GM12878 (cell line): ENCODE measurements around the gene C19orf44. TPM values are rescaled to one million over a fixed set of nuclear protein-coding genes. Genes with fewer than 3 reads are reported as not detected.

ENCODE experiments used
- ATAC-seq: fragments of 200-7000 bp; cut with Tn5 transposase; 3 replicates; pipeline ENCODE4 v1.9.1; 2020; ENCODE audit warnings: mild to moderate bottlenecking, moderate library complexity
- BruUV-seq: library from RNA; stranded (reverse); fragments of 400-500 nt; replicated peaks from 2 replicates; lab custom pipeline; 2021; lab: Mats Ljungman, UMichigan
- CTCF ChIA-PET: fragments of 300-600 bp; sonication (Branson Sonifier 250); formaldehyde crosslinking; extraction: SDS; loops from one replicate; lab custom pipeline; 2021; ENCODE audit warnings: inconsistent platforms; lab: Yijun Ruan, JAX
- POLR2A ChIA-PET: fragments of 350-600 bp; formaldehyde crosslinking; extraction: SDS; loops from one replicate; lab custom pipeline; 2021; ENCODE audit warnings: inconsistent platforms; lab: Charles Lee
- RAD21 ChIA-PET: fragments of 300-600 bp; sonication (Branson Sonifier 250); formaldehyde crosslinking; loops from one replicate; lab custom pipeline; 2023; ENCODE audit warnings: antibody characterized with exemption; ENCODE audit not compliant: unreplicated experiment; lab: Charles Lee
- SMC1A ChIA-PET: fragments of 300-600 bp; sonication (Branson Sonifier 250); formaldehyde crosslinking; loops from one replicate; lab custom pipeline; 2023; ENCODE audit not compliant: unreplicated experiment, uncharacterized antibody; lab: Charles Lee
- DNase-seq: peaks from one replicate; pipeline ENCODE4 v3.0.0-alpha.2; 2011; ENCODE audit warnings: low read depth, low spot score
- FAIRE-seq: peaks from 3 replicates; lab custom pipeline; 2011; peaks lifted over from hg19 to GRCh38; lab: Jason Lieb, UNC
- H2AFZ ChIP-seq: 2 replicates; pipeline ENCODE4 v1.6.0; 2011; ENCODE audit warnings: low read depth, low read length, control low read depth; ENCODE audit not compliant: control insufficient read depth
- H3K27ac ChIP-seq: 2 replicates; pipeline ENCODE4 v1.5.1; 2011; ENCODE audit warnings: control low read depth; ENCODE audit not compliant: control insufficient read depth, insufficient read depth
- H3K27me3 ChIP-seq, 2 experiments: replicated peaks in 1 of 2; 2 replicates each; pipeline versions ENCODE4 v1.6.0 to v1.6.1; 2011; ENCODE audit warnings: low read length in 1 of 2; ENCODE audit not compliant: control insufficient read depth in 2 of 2, insufficient read depth in 2 of 2
- H3K36me3 ChIP-seq, 2 experiments: 2 replicates each; pipeline ENCODE4 v1.5.1; 2011; ENCODE audit warnings: low read length in 1 of 2; ENCODE audit not compliant: control insufficient read depth in 2 of 2, insufficient read depth in 2 of 2
- H3K4me1 ChIP-seq: 2 replicates; pipeline ENCODE4 v1.6.1; 2011; ENCODE audit warnings: mild to moderate bottlenecking, low read length, moderate library complexity, mixed read lengths; ENCODE audit not compliant: control insufficient read depth, insufficient read depth
- H3K4me2 ChIP-seq: 2 replicates; pipeline ENCODE4 v1.6.0; 2011; ENCODE audit warnings: control low read depth; ENCODE audit not compliant: control insufficient read depth, insufficient read depth
- H3K4me3 ChIP-seq: fragments of 200-600 bp; sonication (generic); 2 replicates; pipeline ENCODE4 v1.5.1; 2016
- H3K79me2 ChIP-seq: 2 replicates; pipeline ENCODE4 v1.6.0; 2011; ENCODE audit warnings: low read length; ENCODE audit not compliant: control insufficient read depth, insufficient read depth
- H3K9ac ChIP-seq: 2 replicates; pipeline ENCODE4 v1.8.0; 2011; ENCODE audit warnings: low read length, control low read depth, mixed read lengths; ENCODE audit not compliant: control insufficient read depth, insufficient read depth
- H3K9me3 ChIP-seq: replicated peaks from 3 replicates; pipeline ENCODE4 v1.5.1; 2011; ENCODE audit warnings: mild to moderate bottlenecking, low read length; ENCODE audit not compliant: control insufficient read depth, insufficient read depth
- H4K20me1 ChIP-seq: 2 replicates; pipeline ENCODE4 v1.6.0; 2011; ENCODE audit not compliant: control insufficient read depth, insufficient read depth
- EP300 ChIP-seq, 2 experiments: fragments of 150-350 bp in 1 of 2; IDR thresholded peaks; 2 replicates each; pipeline ENCODE4 v1.6.1; 2011 to 2012; ENCODE audit warnings: low read depth in 2 of 2, low read length in 2 of 2, borderline replicate concordance in 1 of 2, improper control_type of control experiment in 1 of 2, inconsistent platforms in 1 of 2; ENCODE audit not compliant: control insufficient read depth in 1 of 2
- POLR2A ChIP-seq: IDR thresholded peaks from 2 replicates; pipeline ENCODE4 v1.6.1; 2011; ENCODE audit warnings: low read depth, mild to moderate bottlenecking, low read length
- POLR2AphosphoS5 ChIP-seq: IDR thresholded peaks from 2 replicates; pipeline ENCODE4 v1.6.1; 2011; ENCODE audit warnings: mild to moderate bottlenecking, low read length, inconsistent platforms
- WGBS: methylation state at CpG from one replicate; pipeline ENCODE4 v1.1.6; 2016; ENCODE audit warnings: low lambda C conversion rate; ENCODE audit not compliant: insufficient replicate concordance, insufficient coverage; ENCODE audit errors: missing lambda C conversion rate; 5-methylcytosine and 5-hydroxymethylcytosine counted together
- in situ Hi-C: fragments of 300-500 bp; cut with MboI; formaldehyde crosslinking; loops from 9 replicates; pipeline ENCODE4 v1.14.3; 2018; ENCODE audit warnings: mixed read lengths
- intact Hi-C: fragments of 100-400 bp; cut with micrococcal nuclease; formaldehyde crosslinking; loops from one replicate; pipeline ENCODE4 v1.14.2; 2022; ENCODE audit not compliant: unreplicated experiment
- polyA plus RNA-seq, 11 experiments: library from polyadenylated mRNA; depleted of rRNA in 4 of 11; unstranded in 6 of 11; stranded (reverse) in 5 of 11; fragments of >200 nt; fragmentation: Nextera tagmentation in 4 of 11; fragmentation: Illumina TruSeq in 1 of 11; extraction: Ambion mirVana in 4 of 11; extraction: Trizol in 1 of 11; gene quantifications; 1 replicate in 1 of 11; 2 replicates in 10 of 11; pipeline versions ENCODE4 v1.2.1 to v1.2.3, GENCODE V29; 2011 to 2016; ENCODE audit warnings: inconsistent platforms in 2 of 11, missing spikeins in 2 of 11, low read depth in 1 of 11
- total RNA-seq, 4 experiments: library from RNA; depleted of rRNA in 3 of 4; stranded (reverse); fragments of >200 nt in 3 of 4; fragmentation: Illumina TruSeq in 1 of 4; extraction: Trizol in 1 of 4; gene quantifications; 2 replicates each; pipeline versions ENCODE4 v1.2.1 to v1.2.3, GENCODE V29; 2013 to 2021
- TF ChIP-seq, protein P1 (sequence below): IDR thresholded peaks from 2 replicates; pipeline ENCODE4 v1.6.1; 2011; ENCODE audit warnings: mild to moderate bottlenecking, low read depth, low read length, moderate library complexity; ENCODE audit not compliant: insufficient replicate concordance

C19orf44 gene
- total and polyA plus RNA-seq, 10 of the 15 experiments (the other 5 are each of a cell fraction or from before 2014, with no cell fraction given), result 0.26 to 5.2 (median 3.6) TPM

DNA sequence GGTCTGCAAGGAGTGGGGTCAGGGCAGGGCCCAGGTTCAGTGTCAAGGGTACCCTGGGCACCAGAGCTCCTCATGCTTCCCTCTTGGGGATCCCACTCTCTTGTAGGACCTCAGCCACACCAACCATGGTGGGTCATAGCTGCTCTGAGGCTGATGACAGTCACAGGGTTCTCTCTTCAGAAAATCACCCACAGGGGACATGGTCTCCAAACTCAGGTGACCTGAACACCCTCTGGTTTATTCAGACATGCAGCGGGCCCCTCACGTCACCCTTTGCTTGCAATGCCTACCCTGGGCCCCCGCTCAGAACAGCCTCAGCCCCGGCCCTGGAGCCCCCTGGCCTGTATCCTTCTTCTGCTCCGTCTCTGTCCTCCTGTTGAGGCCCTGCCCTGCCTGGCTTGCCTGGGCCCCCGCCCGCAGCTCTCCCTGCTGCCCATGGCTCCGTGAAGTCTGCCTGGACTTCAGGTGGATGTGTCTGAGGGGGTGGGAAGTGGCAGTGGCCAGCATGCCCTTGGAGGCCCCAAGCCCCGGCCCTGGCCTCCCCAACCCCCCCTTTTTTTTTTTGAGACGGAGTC lies 25.6 kb downstream of the C19orf44 start:
- 98% methylated on average over 7 of the region's 10 CpGs for WGBS
- DNase-seq, result no peak
- in situ Hi-C loops, result no loop called here

DNA sequence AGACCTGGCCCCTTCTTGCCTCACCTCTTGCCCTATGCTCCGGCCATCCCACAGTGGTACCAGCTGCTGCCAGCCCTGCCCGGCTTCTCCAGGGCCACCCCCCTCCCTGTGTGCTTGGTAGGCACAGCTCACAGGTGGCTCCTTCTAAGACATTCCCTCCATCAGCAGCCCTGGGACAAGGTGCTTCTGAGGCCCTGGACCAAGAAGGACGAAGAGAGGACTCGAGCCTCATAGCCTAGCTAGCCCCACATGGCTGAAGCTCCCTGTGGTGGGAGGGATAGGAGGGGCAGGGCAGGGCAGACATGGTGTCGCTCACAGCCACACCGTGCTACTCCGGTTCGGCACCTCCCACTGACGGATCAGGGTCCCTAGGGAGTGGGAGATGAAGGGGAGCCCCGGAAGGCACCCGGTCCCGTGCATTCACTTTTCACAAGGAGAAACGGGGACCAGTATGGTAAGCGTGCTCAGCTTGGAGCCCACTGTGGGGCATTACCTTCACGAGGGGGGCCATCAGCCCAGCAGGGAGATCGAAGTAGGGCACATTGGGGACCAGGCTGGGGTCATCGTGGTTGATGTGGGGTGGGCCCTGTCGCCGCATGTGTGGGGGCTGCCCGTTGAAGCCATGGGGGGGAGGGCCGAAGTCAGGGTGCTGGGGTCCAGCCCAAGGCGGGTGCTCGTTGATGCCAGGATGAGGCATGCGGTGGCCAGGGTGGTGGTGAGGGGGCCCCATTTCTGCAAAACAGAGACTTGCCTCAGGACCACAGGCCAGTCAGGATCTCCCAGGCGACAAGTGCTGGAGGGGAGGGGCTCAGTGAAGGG lies 26.6 kb downstream of the C19orf44 start:
- H3K4me3 ChIP-seq, result no peak overlapping the region
- CTCF ChIA-PET, result interaction anchor here (0.6 kb wide), 1 partner anchor 8 kb away, joined by 3 read pairs; no protein-coding TSS in a partner anchor
- DNase-seq (no peak), FAIRE-seq (no peak)
- H2AFZ ChIP-seq, result no peak overlapping the region
- H3K27ac ChIP-seq, result no peak overlapping the region
- H3K79me2 ChIP-seq, result no peaks in the 10 kb centered on the region
- no peak overlapping the region for H3K4me2 ChIP-seq
- no peak overlapping the region for H3K9ac ChIP-seq
- TF ChIP-seq, protein P1, sequence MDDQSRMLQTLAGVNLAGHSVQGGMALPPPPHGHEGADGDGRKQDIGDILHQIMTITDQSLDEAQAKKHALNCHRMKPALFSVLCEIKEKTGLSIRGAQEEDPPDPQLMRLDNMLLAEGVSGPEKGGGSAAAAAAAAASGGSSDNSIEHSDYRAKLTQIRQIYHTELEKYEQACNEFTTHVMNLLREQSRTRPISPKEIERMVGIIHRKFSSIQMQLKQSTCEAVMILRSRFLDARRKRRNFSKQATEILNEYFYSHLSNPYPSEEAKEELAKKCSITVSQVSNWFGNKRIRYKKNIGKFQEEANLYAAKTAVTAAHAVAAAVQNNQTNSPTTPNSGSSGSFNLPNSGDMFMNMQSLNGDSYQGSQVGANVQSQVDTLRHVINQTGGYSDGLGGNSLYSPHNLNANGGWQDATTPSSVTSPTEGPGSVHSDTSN, result no peak
- peak; percentile 49; the same call in 1 of the 2 replicates for TF ChIP-seq POLR2A
- TF ChIP-seq, all 136 proteins: peak for 1
- 95% methylated on average over 25 of the region's 25 CpGs for WGBS
- Histone ChIP-seq H4K20me1 (no peaks in the 10 kb centered on the region), H3K4me1 (no peaks in the 10 kb centered on the region), H3K36me3 (peaks cover 33 to 69% of the 10 kb centered on the region in 2 experiments), H3K27me3 (no peaks in the 10 kb centered on the region), H3K9me3 (no peaks in the 10 kb centered on the region)
- in situ Hi-C loops, result no loop called here
- ChIA-PET SMC1A (interaction anchor here (1.1 kb wide), 1 partner anchor 7 kb away, joined by 3 read pairs; no protein-coding TSS in a partner anchor), RAD21 (no interaction called here), POLR2A (interaction anchor here (0.5 kb wide), 1 partner anchor 537 kb away, joined by 4 read pairs; no protein-coding TSS in a partner anchor)
- no peak for ATAC-seq
- no TSS peak for BruUV-seq
- intact Hi-C loops, result no loop called here

More for the DNA sequence above, 25.6 kb downstream of the C19orf44 start:
- no peaks in the 10 kb centered on the region for H3K79me2 ChIP-seq
- ATAC-seq (no peak), FAIRE-seq (no peak)
- H3K27ac ChIP-seq, result no peak overlapping the region
- H3K27me3 ChIP-seq, result no peaks in the 10 kb centered on the region
- no peaks in the 10 kb centered on the region for H3K9me3 ChIP-seq
- ChIA-PET POLR2A (no interaction called here), CTCF (no interaction called here), SMC1A (no interaction called here), RAD21 (no interaction called here)
- intact Hi-C loops, result no loop called here
- no peak overlapping the region for H3K9ac ChIP-seq
- TF ChIP-seq POLR2AphosphoS5 (0 out of 2 replicates have a peak, but pooled peaks have one; percentile 5), EP300 (IDR thresholded peaks at IDR 0.05; ENCODE audit: borderline replicate concordance in 1 of 2, control insufficient read depth in 1 of 2, low read depth in 2 of 2, low read length in 2 of 2) (no peak)
- no peaks in the 10 kb centered on the region for H3K4me1 ChIP-seq
- peaks cover 28 to 71% of the 10 kb centered on the region in 2 experiments for H3K36me3 ChIP-seq
- H3K4me3 ChIP-seq, result no peak overlapping the region
- no peak overlapping the region for H3K4me2 ChIP-seq
- no TSS peak for BruUV-seq
- H4K20me1 ChIP-seq, result no peaks in the 10 kb centered on the region
- H2AFZ ChIP-seq, result no peak overlapping the region
